Adrenal gland (tissue), 12 donors: ENCODE data around the gene EXOC4. TPM values are rescaled to one million over a fixed set of nuclear protein-coding genes. Genes with fewer than 3 reads are reported as not detected.

Source experiments
- DNase-seq, 7 donors: peaks; one replicate each; pipeline ENCODE4 v3.0.0-alpha.2; 2019 to 2020
- H3K27ac ChIP-seq, 5 donors: fragments of 200-600 bp; sonication (generic) in 4 of 5; 1 replicate in 3 of 5; 2 replicates in 2 of 5; pipeline versions ENCODE4 v1.5.1 to v1.8.0; 2016 to 2020; ENCODE audit warnings: mild to moderate bottlenecking in 1 of 5
- H3K27me3 ChIP-seq: fragments of 200-600 bp; 2 replicates; pipeline ENCODE4 v1.8.0; 2021
- H3K36me3 ChIP-seq, 2 donors: fragments of 200-600 bp; replicated peaks in 1 of 2; 1 replicate in 1 of 2; 2 replicates in 1 of 2; pipeline versions ENCODE4 v1.5.1 to v1.8.0; 2018 to 2022
- H3K4me1 ChIP-seq, 2 donors: fragments of 200-600 bp; replicated peaks in 1 of 2; 1 replicate in 1 of 2; 2 replicates in 1 of 2; pipeline versions ENCODE4 v1.5.1 to v1.8.0; 2018 to 2021
- H3K4me3 ChIP-seq, 4 donors: fragments of 200-600 bp; sonication (generic) in 3 of 4; one replicate each; pipeline ENCODE4 v1.5.1; 2016 to 2018
- H3K9me3 ChIP-seq, 3 donors: fragments of 200-600 bp; sonication (generic) in 1 of 3; replicated peaks in 1 of 3; 1 replicate in 2 of 3; 2 replicates in 1 of 3; pipeline versions ENCODE4 v1.5.1 to v1.8.0; 2016 to 2021
- CTCF ChIP-seq, 6 experiments: fragments of 450-650 bp in 4 of 6; fragments of 200-600 bp in 2 of 6; sonication (generic) in 1 of 6; IDR thresholded peaks; 1 replicate in 5 of 6; 2 replicates in 1 of 6; pipeline versions ENCODE4 v1.5.1 to v1.8.0; 2016 to 2021; ENCODE audit warnings: antibody characterized with exemption in 6 of 6, mild to moderate bottlenecking in 2 of 6, moderate library complexity in 1 of 6
- POLR2A ChIP-seq, 2 donors: fragments of 450-650 bp; IDR thresholded peaks; one replicate each; pipeline ENCODE4 v1.6.1; 2017; ENCODE audit warnings: antibody characterized with exemption in 2 of 2, mild to moderate bottlenecking in 2 of 2, moderate library complexity in 1 of 2
- WGBS, 4 donors: extraction: QIAGEN DNeasy Blood & Tissue Kit in 2 of 4; methylation state at CpG; one replicate each; pipeline versions ENCODE4 v1.1.5 to v1.1.7; 2013 to 2017; 5-methylcytosine and 5-hydroxymethylcytosine counted together
- intact Hi-C, 2 donors: fragments of 100-400 bp; cut with DNase I; formaldehyde crosslinking; loops; one replicate each; pipeline versions ENCODE4 v1.14.1 to v1.15.0; 2022 to 2023
- polyA plus RNA-seq, 3 donors: library from polyadenylated mRNA; stranded (reverse); fragments of 200-250 nt in 2 of 3; fragments of 350-450 nt in 1 of 3; fragmentation: Illumina TruSeq in 1 of 3; extraction: RNeasy Lipid Tissue Mini Kit (QIAGEN cat#74804) in 1 of 3; gene quantifications; one replicate each; pipeline ENCODE4 v1.2.3, GENCODE V29; 2013 to 2014
- total RNA-seq, 9 donors: library from RNA; depleted of rRNA in 4 of 9; stranded (reverse); fragments of >200 nt in 4 of 9; fragments of 120-200 nt in 1 of 9; fragmentation: NEBNext Ultra II Directional in 1 of 9; extraction: Animal tissue kit (Norgen Biotek cat#: 25700) in 1 of 9; gene quantifications; one replicate each; pipeline versions ENCODE4 v1.1.0 to v1.2.4, GENCODE V29; 2013 to 2023
- donor health status: healthy with polysubstance abuse.
- donor health status: Bipolar disorder and iron deficiency.
- donor health status: DM: yes; HTN: yes; CAD: no.
- donor health status: DM: no; HTN: no; CAD: no.
- donor health status: DM: no; HTN: no; CAD: no.
- donor health status: DM: yes; HTN: yes; CAD: no.

EXOC4 gene
- total and polyA plus RNA-seq, 12 donors = 12.5 to 93.8 (median 67.4) TPM

GRCh38 chr7:133602291-133602690 lies 349.4 kb downstream of the EXOC4 start:
- no peak for TF ChIP-seq POLR2A (IDR thresholded peaks at IDR 0.05)
- no peak for TF ChIP-seq CTCF (IDR thresholded peaks at IDR 0.05)
- WGBS, 4 donors = 57 to 61% (median 59%) methylated on average over 4 of the region's 4 CpGs
- H3K27ac ChIP-seq = no peak overlapping the region
- no peak overlapping the region for H3K4me3 ChIP-seq
- intact Hi-C loops = no loop called here
- H3K36me3 ChIP-seq = no peaks in the 10 kb centered on the region
- peak in 2 of 7 donors; percentile 12 to 20 for DNase-seq
- H3K4me1 ChIP-seq = peaks cover 0 to 6% of the 10 kb centered on the region in 2 donors
- H3K9me3 ChIP-seq = no peaks in the 10 kb centered on the region
- H3K27me3 ChIP-seq = no peaks in the 10 kb centered on the region

- Histone ChIP-seq H3K27me3 (no peaks in the 10 kb centered on the region), H3K4me1 (peaks cover 0 to 2% of the 10 kb centered on the region in 2 donors), H3K36me3 (no peaks in the 10 kb centered on the region), H3K27ac (no peak overlapping the region), H3K4me3 (no peak overlapping the region), H3K9me3 (no peaks in the 10 kb centered on the region)
- TF ChIP-seq POLR2A (IDR thresholded peaks at IDR 0.05) (no peak), CTCF (IDR thresholded peaks at IDR 0.05) (no peak)
- DNase-seq = no peak
- WGBS, 4 donors = 87 to 94% (median 88%) methylated on average over 4 of the region's 4 CpGs
- intact Hi-C loops = no loop called here
Measured at GRCh38 chr7:133606991-133607390, 354.1 kb downstream of the EXOC4 start.

GRCh38 chr7:133609806-133610205 lies 356.9 kb downstream of the EXOC4 start:
- 81 to 100% (median 95%) methylated on average over 1 of the region's 1 CpG for WGBS, 4 donors

GRCh38 chr7:133611955-133612354 lies 359.1 kb downstream of the EXOC4 start:
- H3K36me3 ChIP-seq = no peaks in the 10 kb centered on the region
- no peaks in the 10 kb centered on the region for H3K4me1 ChIP-seq
- no peaks in the 10 kb centered on the region for H3K27me3 ChIP-seq
- intact Hi-C loops = no loop called here
- no peak overlapping the region for H3K4me3 ChIP-seq
- TF ChIP-seq POLR2A (IDR thresholded peaks at IDR 0.05) = no peak
- no peak for TF ChIP-seq CTCF (IDR thresholded peaks at IDR 0.05)
- no peaks in the 10 kb centered on the region for H3K9me3 ChIP-seq
- no peak for DNase-seq
- no peak overlapping the region for H3K27ac ChIP-seq

More at GRCh38 chr7:133609806-133610205, 356.9 kb downstream of the EXOC4 start:
- intact Hi-C loops = no loop called here
- DNase-seq = no peak
- TF ChIP-seq CTCF (IDR thresholded peaks at IDR 0.05) = no peak
- TF ChIP-seq POLR2A (IDR thresholded peaks at IDR 0.05) = no peak
- no peaks in the 10 kb centered on the region for H3K27me3 ChIP-seq
- no peak overlapping the region for H3K27ac ChIP-seq
- H3K9me3 ChIP-seq = no peaks in the 10 kb centered on the region
- no peaks in the 10 kb centered on the region for H3K4me1 ChIP-seq
- no peak overlapping the region for H3K4me3 ChIP-seq
- H3K36me3 ChIP-seq = no peaks in the 10 kb centered on the region
